ENCODE measurements around the gene GPR84.

The GPR84 gene

DNA sequence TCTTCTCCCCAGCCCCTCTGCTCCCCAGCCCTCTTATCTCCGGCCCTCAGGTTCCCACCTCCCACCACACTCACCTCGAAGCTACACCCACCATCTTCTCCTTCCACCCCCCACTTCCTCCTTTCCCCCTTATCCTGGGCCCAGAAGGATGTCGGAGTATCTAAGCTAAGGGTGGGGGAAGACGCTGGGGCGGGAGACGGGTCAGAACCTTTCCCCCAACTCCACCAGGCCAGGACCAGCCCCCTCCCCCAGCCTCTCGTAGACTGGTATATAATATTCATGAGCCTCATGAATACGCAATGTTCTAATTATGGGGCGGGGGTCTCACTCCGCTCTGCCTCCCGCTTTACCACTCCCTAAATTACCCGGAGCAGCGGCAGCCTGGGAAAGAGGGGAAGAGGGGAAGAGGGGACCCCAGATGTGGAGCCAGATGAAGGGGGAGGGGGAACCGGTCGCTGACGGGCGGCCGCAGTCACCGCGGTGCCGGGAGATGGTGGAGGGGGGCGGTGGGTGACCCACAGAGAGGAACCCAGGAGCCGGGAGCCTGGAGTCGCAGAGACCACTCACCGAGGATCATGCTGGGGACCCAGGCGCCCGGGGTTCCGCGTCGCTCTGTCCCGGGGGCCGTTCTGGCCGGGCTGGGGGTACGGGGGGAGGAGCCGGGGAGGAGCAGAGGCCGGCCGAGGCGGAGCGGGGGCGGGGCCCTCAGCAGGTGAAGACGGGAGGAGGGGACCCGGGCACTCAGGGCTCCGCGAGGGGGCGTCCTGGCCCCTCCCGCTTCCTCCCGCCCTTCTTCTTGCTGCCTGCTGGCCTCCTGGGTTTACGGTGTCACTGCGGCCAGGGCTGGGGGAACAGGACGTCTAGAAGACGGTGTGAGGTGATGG is 26.6 kb upstream of the GPR84 start:
- DNase-seq (ENCODE audit: low read depth): peak; percentile 47

DNA sequence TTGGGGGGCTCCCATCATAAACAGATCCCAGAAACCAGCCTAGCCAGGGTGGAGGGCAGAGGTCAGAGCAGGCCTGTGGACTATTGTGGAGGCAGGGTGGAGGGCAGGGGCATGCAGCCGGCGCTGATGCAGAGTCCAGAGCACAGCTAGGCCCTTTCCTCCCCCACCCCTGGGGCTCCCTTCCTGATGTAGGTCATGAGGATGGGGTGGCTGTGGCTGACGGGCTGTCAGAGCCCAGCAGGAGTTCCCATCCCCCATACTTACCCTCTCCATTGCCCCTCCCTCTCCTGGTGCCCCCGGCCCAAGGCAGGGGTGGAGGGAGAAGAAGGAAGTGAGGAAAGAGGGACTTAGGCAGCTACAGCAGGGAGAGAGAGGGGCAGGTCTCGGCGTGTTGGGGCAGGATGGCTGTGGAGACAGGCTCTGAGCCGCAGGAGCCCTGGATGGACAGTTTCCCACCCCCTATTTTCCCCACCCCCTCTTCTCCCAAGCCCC is 25.9 kb upstream of the GPR84 start:
- no peak for DNase-seq (ENCODE audit: low read depth)

GRCh38 chr12:54389607-54390175 is 25.4 kb upstream of the GPR84 start:
- no peak for DNase-seq (ENCODE audit: low read depth)

- no peak for DNase-seq (ENCODE audit: low read depth)
Observed at GRCh38 chr12:54389134-54389508, 24.8 kb upstream of the GPR84 start.

DNA sequence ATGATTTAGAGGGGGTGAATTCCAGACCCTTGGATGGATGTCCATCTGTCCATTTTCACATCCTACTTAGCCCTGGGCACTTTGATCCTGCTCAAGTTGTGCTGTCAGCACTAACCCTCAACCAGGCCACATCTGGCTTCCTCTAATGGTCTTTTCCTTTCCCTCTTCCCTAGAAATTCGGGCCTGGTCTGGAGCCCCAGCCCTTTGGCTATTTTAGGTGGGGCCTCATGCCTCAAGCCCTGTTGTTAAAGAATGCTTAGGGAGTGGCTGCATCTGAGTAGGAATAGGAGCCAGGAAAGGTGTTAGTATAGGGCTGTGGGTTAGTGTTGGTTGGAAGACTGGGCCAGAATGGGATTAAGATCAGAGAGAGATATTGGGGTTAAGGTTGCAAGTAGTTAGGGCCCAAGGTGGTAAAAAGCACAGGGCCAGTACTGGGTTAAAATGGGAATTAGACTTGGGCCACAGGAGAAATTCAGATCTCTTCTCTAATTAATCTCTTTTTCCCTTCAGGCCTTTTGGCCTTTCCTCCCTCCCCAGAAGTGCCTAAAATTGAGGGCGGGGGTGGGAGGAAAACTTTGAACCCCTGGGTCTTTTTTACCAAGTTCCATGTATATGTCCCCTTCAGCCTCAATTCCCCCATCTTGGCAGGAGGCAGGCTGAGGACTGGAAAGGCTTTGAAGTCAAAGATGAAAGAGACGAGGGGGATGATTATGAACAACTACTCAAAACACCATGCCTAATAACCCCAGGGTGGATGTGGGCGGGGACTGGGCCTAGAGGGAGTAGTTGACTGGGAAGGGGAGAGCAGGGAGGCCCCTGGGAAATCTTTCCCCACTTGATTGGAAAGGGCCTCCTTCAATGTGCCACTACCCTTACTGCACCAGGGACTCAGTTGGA is 24.2 kb upstream of the GPR84 start:
- DNase-seq (ENCODE audit: low read depth): no peak

GRCh38 chr12:54387114-54387467 is 22.8 kb upstream of the GPR84 start:
- DNase-seq (ENCODE audit: low read depth): no peak

- DNase-seq (ENCODE audit: low read depth): no peak
Observed at GRCh38 chr12:54386403-54387113, 22.3 kb upstream of the GPR84 start.

DNA sequence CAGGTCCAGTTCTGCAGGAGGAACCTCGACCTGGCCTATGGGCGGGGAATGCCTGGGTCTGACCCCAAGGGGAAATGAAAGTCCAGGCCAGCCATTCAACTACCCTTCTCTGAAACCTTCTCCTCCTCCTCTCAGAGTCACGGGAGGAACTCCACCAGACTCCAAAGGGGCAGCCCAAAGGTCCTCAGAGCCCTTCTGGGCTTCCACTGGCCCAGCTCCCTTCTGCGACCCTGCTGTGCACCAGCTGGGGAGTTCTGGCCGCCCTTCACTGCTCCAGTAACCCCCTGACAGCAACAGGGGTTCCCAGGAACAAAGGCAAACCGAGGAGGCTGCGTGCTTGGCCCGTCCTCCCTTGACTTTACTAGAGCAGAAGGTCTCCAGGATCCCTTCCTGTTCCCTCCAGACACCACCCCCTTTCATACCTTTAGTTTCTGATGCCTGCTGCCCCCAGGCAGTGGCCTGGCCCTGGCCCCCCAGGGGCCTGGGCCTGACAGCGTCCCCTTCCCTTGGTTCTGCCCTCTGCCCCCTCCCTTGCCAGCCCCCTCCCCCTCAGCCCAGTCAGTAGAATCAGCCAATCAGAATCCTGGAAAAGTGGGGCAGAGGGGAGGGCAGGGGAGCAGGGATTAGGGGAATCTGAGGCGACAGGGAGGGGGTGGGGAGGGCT is 21.1 kb upstream of the GPR84 start:
- DNase-seq (ENCODE audit: low read depth): no peak

DNA sequence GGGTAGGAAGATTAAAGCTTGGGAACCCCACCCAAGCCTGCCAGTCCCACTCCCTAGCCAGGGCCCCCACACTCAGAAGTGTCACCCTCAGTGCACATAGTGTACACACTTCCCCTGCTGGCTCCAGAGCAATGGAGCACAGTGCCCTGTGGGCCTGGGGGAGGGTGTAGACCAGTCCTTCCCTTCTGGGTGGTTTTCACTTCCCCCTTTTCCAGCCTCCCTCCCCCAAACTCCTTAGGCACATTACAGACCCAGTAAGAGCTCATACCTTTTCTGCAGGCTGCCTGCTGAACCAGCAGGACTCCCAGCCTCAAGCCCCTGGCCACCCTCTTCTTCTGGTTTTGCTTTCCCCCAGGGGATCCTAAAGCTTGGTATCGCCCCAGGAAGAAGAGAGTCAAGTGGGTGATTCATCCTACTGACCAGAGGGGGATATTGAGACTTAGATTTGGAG is 20.3 kb upstream of the GPR84 start, which contains the start of gene ZNF385A:
Gene ZNF385A (minus strand): TSS at position 143 of the 451 bp plus-strand sequence. CDS start 219 bp downstream, outside the sequence.
- DNase-seq (ENCODE audit: low read depth): no peak

DNA sequence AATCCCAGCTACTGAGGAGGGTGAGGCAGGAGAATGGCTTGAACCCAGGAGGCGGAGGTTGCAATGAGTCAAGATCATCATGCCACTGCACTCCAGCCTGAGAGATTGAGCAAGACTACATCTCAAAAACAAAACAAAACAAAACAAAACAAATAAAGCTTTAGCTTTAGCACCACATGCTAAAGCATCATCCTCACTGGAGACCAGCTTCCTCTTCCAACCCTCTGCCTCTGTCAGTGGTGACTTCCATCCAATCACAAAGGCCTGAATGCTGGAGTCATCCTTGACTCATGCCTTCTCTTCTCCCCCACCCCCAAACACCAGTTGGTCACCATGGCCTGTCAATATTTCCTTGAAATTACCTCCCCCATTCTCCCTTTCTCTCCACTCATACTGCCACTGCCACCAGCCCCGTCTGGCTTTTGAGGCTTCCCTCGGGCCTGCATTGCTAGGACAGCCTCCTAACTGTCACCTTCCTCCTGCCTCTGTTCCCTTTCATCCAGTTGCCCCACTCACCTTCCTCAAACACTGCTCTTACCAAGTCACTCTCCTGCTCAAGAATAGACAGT is 18.8 kb upstream of the GPR84 start:
- DNase-seq (ENCODE audit: low read depth): no peak

DNA sequence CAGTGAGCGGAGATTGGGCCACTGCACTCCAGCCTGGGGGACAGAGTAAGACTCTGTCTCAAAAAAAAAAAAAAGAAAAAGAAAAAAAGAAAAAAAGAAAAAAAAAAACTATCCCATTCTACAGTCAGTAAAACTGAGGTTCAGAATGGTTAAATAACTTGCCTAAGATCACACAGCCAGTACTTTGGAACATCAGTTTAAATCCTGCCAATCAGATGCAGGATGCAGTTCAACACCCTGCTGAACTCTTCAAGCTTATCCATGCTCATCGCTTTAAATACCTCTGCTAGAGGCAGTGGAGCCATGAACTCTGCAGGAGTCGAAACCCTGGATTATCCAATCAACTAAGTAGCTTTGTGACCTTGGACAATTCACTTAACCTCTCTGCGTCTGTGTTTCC is 16.9 kb upstream of the GPR84 start:
- no peak for DNase-seq (ENCODE audit: low read depth)

DNA sequence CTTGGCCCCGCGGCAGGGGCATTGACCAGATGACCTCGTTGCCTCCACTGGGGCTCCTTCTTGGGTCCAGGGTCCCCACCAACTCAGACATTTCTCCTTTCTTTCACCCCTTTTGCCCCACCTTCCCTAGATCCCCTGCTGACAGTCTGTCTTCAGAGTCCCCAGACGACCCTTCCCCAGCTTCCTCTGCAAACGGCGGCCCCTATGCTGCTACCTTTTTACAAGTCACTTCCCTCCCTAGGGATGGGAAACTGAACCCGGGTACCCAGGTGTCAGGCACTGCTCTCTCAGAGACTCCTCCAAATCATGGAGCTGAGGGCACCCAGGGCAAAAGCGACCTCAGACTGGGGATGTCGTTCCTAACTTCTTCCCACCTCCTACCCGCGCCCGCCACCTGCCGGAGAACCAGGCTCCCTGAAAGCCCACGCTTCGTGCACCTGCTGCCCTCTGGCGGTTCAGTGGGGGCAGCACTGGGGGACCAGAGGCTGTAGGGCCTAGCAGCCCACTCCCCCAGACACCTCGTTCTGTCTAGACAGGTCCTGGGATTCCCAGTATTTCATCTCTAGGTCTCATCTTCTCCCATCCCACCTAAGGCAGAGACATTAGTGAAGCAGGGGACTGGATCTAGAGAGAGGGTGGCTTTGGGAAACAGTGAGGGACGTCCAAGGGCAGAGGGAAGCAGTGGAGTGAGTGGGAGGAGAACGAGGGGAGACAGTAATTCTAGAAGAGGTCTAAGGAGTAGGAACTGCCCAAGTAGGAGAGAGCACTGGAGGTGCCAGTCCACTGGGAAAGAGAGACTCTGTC is 15.3 kb upstream of the GPR84 start:
- peak; percentile 80 for DNase-seq (ENCODE audit: low read depth)

DNA sequence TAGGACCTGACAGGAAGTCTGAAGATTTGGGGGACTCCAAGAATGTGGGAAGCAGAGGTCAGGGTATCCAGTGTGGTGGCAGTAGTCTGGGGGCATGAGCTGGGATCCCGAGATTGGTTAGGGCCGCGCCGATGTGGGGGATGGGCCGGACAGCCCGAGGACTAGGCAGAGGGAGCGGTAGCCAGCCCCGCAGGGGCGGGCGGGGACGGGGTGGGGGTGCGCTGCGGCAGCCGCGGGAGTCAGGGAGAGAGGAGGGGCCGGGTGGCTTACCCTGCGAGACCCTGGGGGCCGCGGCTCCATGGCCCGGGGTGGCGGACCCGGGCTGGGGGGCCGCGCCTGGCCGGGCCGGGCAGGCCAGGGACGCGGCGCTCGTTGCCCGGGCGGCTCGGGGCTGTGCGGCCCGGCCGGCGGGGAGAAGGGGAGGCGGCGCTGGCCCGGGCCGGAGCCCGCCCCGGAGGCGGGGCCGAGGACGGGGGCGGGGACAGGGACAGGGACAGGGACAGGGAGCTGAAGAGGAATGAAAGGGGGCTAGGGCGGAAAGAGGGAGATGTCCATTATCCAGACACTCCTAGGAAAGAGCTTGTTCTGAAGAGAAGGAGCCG is 14.6 kb upstream of the GPR84 start:
- DNase-seq (ENCODE audit: low read depth): no peak

DNA sequence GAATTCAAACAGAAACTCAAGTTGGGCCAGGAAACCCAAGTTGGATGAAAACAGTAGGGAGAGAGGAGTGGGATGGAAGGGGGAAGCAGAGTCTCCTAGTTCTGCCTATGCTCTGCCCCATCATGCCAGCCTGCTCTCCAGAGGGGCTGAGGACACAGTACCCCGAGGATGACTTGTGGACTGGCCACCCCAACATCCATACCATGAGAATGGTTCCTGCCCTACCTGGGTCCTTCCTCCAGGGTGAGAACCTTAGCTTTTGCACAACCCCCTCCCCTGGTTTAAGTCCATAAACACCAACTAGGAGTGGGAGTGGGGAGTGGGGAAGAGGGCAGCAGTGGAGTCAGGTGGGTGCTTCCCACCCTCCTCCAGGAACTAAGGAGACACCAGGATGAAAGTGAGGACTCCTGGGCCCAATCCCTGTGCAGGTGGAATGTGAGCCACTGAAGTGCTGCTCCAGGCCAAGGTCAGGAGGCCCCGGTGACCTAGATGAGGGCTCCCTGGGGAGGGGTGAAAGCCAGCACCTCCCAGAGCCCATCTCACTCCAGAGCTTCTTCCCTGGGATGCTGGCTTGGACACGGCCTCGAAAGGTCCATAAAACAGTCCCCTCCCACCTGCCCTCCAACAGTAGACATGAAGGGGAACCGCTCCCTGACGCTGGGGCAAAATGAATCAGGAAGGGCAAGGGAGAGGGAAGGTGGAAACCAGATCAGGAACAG is 13.7 kb upstream of the GPR84 start:
- no peak for DNase-seq (ENCODE audit: low read depth)

DNA sequence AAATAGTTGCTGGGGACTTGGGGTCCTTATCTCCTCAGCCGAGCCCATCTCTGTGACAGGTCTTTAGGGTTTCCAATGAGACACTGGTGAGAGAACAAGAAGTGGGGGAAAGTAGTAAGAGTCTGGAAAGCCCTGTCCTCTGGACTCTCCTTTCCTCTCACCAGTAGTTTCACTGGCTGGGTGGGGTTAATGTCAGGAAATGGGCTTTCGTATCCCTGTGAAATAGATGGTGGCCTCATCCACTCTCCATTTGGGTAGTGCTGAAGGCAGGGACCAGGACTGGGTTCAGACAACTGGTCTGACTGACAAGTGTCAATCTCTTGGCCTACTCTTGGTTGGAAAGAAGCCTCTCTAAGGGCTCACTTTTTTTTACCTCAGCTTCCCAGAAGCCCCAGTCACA is 12.7 kb upstream of the GPR84 start:
- DNase-seq (ENCODE audit: low read depth): no peak

DNA sequence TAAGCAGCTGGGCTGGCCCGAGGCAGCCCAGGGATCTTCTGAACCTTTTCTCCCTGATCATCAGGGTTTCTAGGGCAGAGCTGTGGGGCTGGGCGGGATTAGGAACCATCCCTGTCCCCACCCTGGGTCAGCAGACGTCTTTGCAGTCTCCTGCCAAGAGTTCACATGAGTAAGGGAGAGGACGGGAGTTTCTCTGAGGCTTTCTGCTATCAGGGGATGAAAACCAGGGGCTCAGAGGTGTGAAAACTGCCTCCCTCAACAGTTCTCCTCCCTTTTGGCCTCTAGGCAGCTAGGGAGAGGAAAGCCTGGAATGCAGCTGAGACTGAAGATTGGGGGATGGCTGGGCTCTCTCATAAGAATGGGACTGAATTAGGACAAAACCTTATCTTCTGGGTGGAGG is 12.3 kb upstream of the GPR84 start:
- DNase-seq (ENCODE audit: low read depth): no peak

- DNase-seq (ENCODE audit: low read depth): no peak
Observed at GRCh38 chr12:54375259-54375579, 10.9 kb upstream of the GPR84 start.

DNA sequence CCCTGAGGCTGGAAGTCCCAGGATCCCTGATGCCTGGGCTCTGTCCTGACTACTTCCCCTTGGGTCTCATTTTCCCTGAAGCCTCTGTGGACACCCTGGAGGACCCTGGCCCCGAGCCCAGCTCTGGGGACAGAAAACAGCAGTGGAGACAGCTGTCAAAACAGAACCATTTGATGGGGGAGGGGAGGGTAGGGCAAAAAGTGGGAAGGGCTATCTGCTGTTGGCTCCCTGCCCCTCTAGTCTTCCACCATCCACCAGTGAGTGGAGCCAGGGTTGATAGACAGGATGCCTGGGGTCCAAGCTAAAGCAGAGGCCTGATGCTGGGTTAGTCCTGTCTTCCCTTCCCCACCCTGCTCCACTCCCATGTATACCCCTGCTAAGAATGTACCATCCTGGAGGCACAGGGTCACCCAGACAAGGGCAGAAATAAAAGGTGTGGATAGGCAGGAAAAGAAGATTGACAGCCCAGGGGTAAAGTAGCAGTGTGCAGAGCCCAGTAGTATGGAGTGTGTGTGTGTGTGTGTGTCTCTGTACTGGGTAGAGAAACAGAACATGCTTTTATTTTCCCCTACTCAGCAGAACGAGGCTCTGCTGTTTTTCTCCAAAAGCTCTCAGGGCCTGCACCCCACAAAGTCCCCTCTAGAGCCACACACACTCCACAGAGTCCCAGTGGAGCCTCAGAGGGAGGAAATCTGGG is 10.4 kb upstream of the GPR84 start:
- no peak for DNase-seq (ENCODE audit: low read depth)

Measured in stimulated activated CD8-positive, alpha-beta memory T cell treated with anti-CD3 and anti-CD28 coated beads, Interleukin-12 subunit alpha, Interleukin-12 subunit beta, amount 100 ng/mL, for 1 hour (primary cell).